Stomach smooth muscle (tissue), 2 donors: Measurements from ENCODE around the gene NES.

Experiments
- H3K27ac ChIP-seq: one replicate; pipeline ENCODE4 v1.7.0; 2013; ENCODE audit warnings: mild to moderate bottlenecking, low read length, inconsistent platforms
- H3K27me3 ChIP-seq, 2 donors: one replicate each; pipeline ENCODE4 v1.7.0; 2013; ENCODE audit warnings: low read length in 2 of 2; ENCODE audit not compliant: insufficient read depth in 2 of 2, control insufficient read depth in 1 of 2
- H3K36me3 ChIP-seq, 2 donors: one replicate each; pipeline ENCODE4 v1.7.0; 2013; ENCODE audit warnings: low read length in 2 of 2; ENCODE audit not compliant: control insufficient read depth in 2 of 2, insufficient read depth in 2 of 2
- H3K4me1 ChIP-seq: one replicate; pipeline ENCODE4 v1.7.0; 2013; ENCODE audit warnings: low read length; ENCODE audit not compliant: control insufficient read depth, insufficient read depth
- H3K4me3 ChIP-seq, 2 donors: one replicate each; pipeline ENCODE4 v1.7.0; 2013; ENCODE audit warnings: low read length in 2 of 2
- H3K9ac ChIP-seq, 2 donors: one replicate each; pipeline ENCODE4 v1.7.0; 2013; ENCODE audit warnings: low read length in 2 of 2, mild to moderate bottlenecking in 1 of 2
- H3K9me3 ChIP-seq, 2 donors: one replicate each; pipeline ENCODE4 v1.7.0; 2013; ENCODE audit warnings: low read length in 2 of 2; ENCODE audit not compliant: control insufficient read depth in 2 of 2
- donor health status: healthy.
- donor health status: Pancreatic carcinoma.

NES gene

DNA sequence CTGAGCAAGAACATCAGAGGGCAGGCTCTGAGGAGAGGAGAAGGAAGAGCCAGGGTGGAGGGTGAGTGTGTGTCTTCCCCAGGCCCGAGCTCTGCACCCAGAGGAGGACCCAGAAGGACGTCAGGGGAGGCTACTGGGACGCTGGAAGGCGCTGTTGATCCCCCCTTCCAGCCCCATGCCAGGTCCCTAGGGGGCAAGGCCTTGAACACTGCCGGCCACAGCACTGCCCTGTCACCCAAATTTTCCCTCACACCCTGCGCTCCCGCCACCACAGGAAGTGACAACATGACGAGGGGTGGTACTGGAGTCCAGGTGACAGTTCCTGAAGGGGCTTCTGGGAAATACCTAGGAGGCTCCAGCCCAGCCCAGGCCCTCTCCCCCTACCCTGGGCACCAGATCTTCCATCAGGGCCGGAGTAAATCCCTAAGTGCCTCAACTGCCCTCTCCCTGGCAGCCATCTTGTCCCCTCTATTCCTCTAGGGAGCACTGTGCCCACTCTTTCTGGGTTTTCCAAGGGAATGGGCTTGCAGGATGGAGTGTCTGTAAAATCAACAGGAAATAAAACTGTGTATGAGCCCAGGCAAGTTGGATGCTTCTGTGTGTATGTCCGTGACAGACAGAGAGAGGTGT, 18.1 kb downstream of the NES start:
- peak overlapping the region in 1 of 2 donors; percentile 13 for H3K9ac ChIP-seq
- no peak overlapping the region for H3K27ac ChIP-seq

DNA sequence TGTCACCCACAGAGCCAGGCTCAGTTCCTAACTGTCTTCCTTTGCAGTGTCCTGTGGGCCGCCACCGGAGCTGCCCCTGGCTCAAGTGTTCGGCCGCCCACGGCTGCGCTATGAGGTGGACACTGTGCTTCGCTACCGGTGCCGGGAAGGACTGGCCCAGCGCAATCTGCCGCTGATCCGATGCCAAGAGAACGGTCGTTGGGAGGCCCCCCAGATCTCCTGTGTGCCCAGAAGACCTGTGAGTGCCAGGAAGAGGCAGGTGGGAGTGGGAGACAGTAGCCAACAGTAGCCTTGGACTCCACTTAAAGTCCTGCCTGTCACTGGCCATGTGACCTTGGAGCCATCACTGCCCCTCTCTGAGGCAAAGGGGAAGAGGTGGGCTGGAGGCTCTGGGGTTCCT, 18.7 kb downstream of the NES start:
- Histone ChIP-seq H3K36me3 (no peaks in the 10 kb centered on the region), H3K27ac (no peak overlapping the region), H3K4me3 (no peak overlapping the region), H3K9me3 (no peaks in the 10 kb centered on the region), H3K27me3 (peaks cover 6 to 14% of the 10 kb centered on the region in 2 donors), H3K4me1 (peaks cover 58% of the 10 kb centered on the region), H3K9ac (no peak overlapping the region)

More for the DNA sequence above, 18.1 kb downstream of the NES start:
- Histone ChIP-seq H3K27me3 (peaks cover 5 to 9% of the 10 kb centered on the region in 2 donors), H3K4me3 (no peak overlapping the region), H3K9me3 (no peaks in the 10 kb centered on the region), H3K36me3 (no peaks in the 10 kb centered on the region), H3K4me1 (peaks cover 63% of the 10 kb centered on the region)

DNA sequence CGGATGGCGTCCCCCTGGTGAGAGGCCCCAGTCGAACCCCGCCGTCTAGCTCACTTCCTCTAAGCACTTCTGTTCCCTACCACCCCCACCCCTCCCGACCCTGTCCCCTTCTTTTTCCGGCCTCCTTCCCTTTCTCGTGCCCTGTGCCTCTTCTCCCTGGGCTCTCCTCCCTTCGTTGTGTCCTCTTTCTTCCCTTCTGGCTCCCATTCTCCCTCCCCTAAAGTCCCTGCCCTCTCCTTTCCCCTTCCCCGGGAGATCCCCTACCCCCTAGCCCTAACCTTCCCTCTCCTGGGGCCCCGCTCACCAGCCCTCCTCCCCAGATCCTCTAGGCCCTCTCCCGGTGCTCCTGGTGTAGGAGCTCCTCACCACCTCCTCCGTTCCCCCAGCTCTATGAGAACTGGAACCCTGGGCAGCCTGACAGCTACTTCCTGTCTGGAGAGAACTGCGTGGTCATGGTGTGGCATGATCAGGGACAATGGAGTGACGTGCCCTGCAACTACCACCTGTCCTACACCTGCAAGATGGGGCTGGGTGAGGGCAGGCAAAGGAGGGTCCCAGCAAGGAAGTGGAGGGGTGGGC, 19.4 kb downstream of the NES start:
- Histone ChIP-seq H3K9ac (peak overlapping the region in 1 of 2 donors; percentile 21), H3K4me1 (peaks cover 51% of the 10 kb centered on the region), H3K4me3 (peak overlapping the region in 1 of 2 donors; percentile 73), H3K9me3 (no peaks in the 10 kb centered on the region), H3K27me3 (peaks cover 7 to 14% of the 10 kb centered on the region in 2 donors), H3K36me3 (no peaks in the 10 kb centered on the region), H3K27ac (no peak overlapping the region)

DNA sequence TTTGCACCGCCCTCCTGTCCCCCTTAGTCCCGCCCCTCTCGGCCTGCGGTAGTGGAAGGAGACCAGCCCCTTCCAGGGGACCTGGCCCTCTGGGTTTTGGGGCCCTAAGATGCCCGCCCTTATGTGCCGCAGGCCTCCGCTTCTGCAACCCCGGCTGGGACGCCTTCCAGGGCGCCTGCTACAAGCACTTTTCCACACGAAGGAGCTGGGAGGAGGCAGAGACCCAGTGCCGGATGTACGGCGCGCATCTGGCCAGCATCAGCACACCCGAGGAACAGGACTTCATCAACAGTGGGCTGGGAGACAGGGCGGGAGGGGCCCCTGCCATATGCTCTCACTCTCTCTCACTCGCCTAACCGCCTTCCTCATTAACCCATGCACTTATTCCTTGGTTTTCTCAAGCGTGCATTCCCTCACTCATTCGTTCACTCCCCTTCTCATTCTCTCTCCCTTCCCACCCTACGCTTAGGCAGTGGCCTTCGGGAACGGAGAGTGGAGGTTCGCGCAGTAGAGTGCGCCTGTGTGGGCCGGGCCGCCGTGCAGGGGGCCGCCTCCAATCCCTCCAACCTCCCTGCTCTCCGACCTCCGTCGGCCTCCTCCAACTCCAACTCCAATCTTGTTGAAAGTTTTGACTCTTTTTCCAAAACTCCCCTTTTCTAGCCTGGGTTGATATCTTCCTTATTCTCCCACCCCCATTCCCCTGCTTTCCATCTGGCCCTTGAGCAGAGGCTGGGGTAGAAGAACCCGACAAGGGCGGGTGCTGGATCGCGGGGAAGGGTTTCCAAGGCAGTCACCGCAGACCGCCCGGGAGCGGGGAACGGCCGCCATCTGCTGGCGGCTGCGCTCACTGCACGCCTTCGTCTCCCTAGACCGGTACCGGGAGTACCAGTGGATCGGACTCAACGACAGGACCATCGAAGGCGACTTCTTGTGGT, 20.1 kb downstream of the NES start:
- Histone ChIP-seq H3K27me3 (peaks cover 7 to 14% of the 10 kb centered on the region in 2 donors), H3K9ac (peak overlapping the region; percentile 17 to 21), H3K4me1 (peaks cover 47% of the 10 kb centered on the region), H3K36me3 (no peaks in the 10 kb centered on the region), H3K9me3 (no peaks in the 10 kb centered on the region), H3K4me3 (peak overlapping the region; percentile 67 to 73), H3K27ac (no peak overlapping the region)

DNA sequence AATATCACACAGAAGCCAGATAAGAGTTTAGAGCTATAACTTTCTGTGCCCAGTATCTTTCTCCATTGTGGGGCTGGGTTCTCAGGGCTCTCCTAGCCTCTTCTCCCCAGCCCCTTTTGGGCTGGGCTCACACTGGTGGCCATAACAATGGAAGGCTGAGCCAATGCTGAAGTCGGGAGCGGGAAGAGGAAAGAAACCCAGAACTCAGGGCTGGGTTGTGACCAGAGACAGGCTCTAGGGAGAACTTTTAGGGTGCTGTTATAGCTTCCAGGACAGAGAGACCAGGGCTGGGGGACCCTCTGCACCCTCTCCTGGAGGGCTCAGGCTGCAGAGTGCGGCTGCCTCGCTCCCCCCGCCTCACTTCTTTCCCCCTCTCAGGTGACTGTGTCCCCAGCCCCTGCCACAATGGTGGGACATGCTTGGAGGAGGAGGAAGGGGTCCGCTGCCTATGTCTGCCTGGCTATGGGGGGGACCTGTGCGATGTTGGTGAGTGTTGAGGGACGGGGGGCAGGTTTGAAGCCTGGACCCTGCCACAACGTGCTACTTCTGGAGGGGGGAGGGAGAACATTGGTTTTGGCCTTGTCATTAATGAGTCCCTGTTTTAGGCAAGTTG, 21.2 kb downstream of the NES start:
- Histone ChIP-seq H3K27me3 (peaks cover 14% of the 10 kb centered on the region in 2 donors), H3K27ac (no peak overlapping the region), H3K4me3 (no peak overlapping the region), H3K4me1 (peaks cover 37% of the 10 kb centered on the region), H3K36me3 (no peaks in the 10 kb centered on the region), H3K9ac (no peak overlapping the region), H3K9me3 (no peaks in the 10 kb centered on the region)

DNA sequence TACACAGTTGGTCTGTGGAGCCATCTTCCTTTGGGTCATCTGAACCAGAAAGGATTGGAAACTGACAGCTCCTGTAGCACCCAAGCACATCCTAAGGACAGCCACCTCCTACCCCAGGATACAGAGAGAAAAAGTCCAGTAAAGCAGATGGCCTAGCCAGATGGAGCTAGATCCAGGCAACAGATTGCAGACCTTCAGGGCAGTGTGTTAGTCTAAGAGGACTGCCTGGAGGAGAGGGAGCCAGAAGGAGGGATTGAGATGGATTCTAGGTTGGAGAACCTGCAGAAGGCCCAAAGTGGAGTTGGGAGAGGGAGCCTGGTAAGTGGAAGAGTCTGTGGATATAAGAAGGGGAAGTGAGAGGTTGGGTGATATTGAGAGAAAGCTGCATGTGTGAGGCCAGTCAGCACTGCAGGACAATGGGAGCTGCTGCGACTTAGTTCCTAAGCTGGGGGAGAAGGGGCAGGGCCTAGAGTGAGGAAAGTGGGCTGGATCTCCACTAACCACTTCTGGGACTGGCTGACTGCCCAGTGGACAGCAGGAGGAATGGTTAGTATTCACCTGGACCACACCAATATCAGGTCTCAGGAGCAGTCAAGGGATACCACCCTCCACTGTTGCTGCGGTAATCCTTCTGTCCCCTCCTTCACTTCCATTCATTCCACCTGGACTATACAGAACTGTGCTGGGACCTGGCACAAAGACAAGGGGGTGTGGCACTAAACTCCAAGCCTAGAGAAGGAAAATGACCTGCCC, 21.9 kb downstream of the NES start:
- no peak overlapping the region for H3K27ac ChIP-seq
- H3K9me3 ChIP-seq: no peaks in the 10 kb centered on the region
- H3K4me3 ChIP-seq: no peak overlapping the region
- no peak overlapping the region for H3K9ac ChIP-seq
- H3K27me3 ChIP-seq: peaks cover 14% of the 10 kb centered on the region in 2 donors
- H3K36me3 ChIP-seq: no peaks in the 10 kb centered on the region
- peaks cover 30% of the 10 kb centered on the region for H3K4me1 ChIP-seq

DNA sequence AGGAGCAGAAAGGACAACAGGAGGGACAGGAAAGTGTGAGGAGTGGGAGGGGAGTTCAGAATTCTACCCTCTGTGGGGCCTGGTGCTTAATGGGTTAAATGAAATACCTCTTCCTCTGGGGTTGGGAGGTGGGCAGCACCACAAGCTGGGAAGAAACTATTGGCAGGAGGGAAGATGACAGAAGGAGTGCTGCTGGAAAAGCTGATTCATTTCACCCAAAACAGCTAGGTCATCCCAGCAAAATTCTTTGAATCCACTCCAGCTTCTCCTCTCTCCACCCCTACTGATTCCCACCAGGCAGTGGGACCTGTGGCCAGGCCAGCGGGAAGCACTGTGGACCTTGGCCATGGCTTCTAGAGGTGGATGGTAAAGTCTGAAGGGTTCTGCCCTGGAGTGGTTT, 22.5 kb downstream of the NES start:
- H3K9ac ChIP-seq: no peak overlapping the region
- H3K4me1 ChIP-seq: peaks cover 24% of the 10 kb centered on the region
- no peak overlapping the region for H3K4me3 ChIP-seq
- H3K9me3 ChIP-seq: no peaks in the 10 kb centered on the region
- peaks cover 14 to 17% of the 10 kb centered on the region in 2 donors for H3K27me3 ChIP-seq
- no peaks in the 10 kb centered on the region for H3K36me3 ChIP-seq
- H3K27ac ChIP-seq: no peak overlapping the region

DNA sequence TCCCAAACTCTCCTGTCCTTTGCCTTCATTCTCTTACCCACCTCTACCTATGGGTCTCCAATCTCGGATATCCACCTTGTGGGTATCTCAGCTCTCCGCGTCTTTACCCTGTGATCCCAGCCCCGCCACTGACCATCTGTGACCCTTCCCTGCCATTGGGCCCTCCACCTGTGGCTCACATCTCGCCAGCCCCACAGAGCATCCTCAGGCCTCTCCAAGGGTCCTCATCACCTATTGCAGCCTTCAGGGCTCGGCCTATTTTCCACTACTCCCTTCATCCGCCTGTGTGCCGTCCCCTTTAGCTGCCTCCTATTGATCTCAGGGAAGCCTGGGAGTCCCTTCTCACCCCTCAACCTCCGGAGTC, 24.2 kb downstream of the NES start:
- H3K9ac ChIP-seq: no peak overlapping the region
- H3K27me3 ChIP-seq: peaks cover 14 to 28% of the 10 kb centered on the region in 2 donors
- H3K27ac ChIP-seq: no peak overlapping the region
- H3K36me3 ChIP-seq: no peaks in the 10 kb centered on the region
- peaks cover 15% of the 10 kb centered on the region for H3K4me1 ChIP-seq
- no peak overlapping the region for H3K4me3 ChIP-seq
- no peaks in the 10 kb centered on the region for H3K9me3 ChIP-seq

DNA sequence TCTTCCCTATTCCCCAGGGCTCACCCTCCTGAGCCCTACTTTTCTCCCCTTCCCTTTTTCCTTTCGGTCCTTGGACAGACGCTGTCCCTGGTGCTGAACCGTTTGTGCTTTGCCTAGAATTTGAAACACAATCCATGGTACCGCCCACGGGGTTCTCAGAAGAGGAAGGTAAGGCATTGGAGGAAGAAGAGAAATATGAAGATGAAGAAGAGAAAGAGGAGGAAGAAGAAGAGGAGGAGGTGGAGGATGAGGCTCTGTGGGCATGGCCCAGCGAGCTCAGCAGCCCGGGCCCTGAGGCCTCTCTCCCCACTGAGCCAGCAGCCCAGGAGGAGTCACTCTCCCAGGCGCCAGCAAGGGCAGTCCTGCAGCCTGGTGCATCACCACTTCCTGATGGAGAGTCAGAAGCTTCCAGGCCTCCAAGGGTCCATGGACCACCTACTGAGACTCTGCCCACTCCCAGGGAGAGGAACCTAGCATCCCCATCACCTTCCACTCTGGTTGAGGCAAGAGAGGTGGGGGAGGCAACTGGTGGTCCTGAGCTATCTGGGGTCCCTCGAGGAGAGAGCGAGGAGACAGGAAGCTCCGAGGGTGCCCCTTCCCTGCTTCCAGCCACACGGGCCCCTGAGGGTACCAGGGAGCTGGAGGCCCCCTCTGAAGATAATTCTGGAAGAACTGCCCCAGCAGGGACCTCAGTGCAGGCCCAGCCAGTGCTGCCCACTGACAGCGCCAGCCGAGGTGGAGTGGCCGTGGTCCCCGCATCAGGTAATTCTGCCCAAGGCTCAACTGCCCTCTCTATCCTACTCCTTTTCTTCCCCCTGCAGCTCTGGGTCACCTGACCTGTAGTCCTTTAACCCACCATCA, 24.8 kb downstream of the NES start:
- Histone ChIP-seq H3K9me3 (no peaks in the 10 kb centered on the region), H3K9ac (no peak overlapping the region), H3K4me1 (peaks cover 11% of the 10 kb centered on the region), H3K4me3 (no peak overlapping the region), H3K36me3 (no peaks in the 10 kb centered on the region), H3K27ac (no peak overlapping the region), H3K27me3 (peaks cover 17 to 34% of the 10 kb centered on the region in 2 donors)
